HUES64 (cell line): ENCODE results near the gene RNGTT. TPM values are rescaled to one million over a fixed set of nuclear protein-coding genes. Genes with fewer than 3 reads are reported as not detected.

Experiments
- H3K27ac ChIP-seq: 2 replicates; pipeline ENCODE4 v1.7.0; 2013; ENCODE audit warnings: low read depth, low read length, inconsistent platforms
- H3K27me3 ChIP-seq: 2 replicates; pipeline ENCODE4 v1.6.1; 2013; ENCODE audit warnings: mild to moderate bottlenecking, low read length; ENCODE audit not compliant: insufficient read depth
- H3K36me3 ChIP-seq: 2 replicates; pipeline ENCODE4 v1.6.1; 2013; ENCODE audit warnings: mild to moderate bottlenecking, low read length; ENCODE audit not compliant: insufficient read depth
- H3K4me1 ChIP-seq: 2 replicates; pipeline ENCODE4 v1.6.1; 2013; ENCODE audit warnings: mild to moderate bottlenecking, low read length, moderate library complexity; ENCODE audit not compliant: insufficient read depth
- H3K4me3 ChIP-seq: 2 replicates; pipeline ENCODE4 v1.5.1; 2013; ENCODE audit warnings: mild to moderate bottlenecking, low read length, moderate library complexity
- H3K9ac ChIP-seq: 2 replicates; pipeline ENCODE4 v1.6.1; 2013; ENCODE audit warnings: mild to moderate bottlenecking, low read depth, low read length
- H3K9me3 ChIP-seq: 2 replicates; pipeline ENCODE4 v1.6.1; 2013; ENCODE audit warnings: low read depth, low read length; ENCODE audit not compliant: insufficient read depth
- WGBS: fragments of 150-250, 120-280 bp; methylation state at CpG from one replicate; pipeline ENCODE4 v1.1.7; 2013; ENCODE audit warnings: missing lambda C conversion rate; 5-methylcytosine and 5-hydroxymethylcytosine counted together
- polyA plus RNA-seq, 2 experiments: library from polyadenylated mRNA; stranded (reverse); fragments of 50-300 nt; gene quantifications; one replicate each; pipeline ENCODE4 v1.2.3, GENCODE V29; 2013

Gene RNGTT
- 17.8 TPM for polyA plus RNA-seq (2013, experiment 1 of 2)
- polyA plus RNA-seq (2013, experiment 2 of 2), result 18.5 TPM

GRCh38 chr6:88963139-88964090 lies at the start of gene RNGTT:
Gene RNGTT, minus strand, starts transcription at chr6:88963618. Its CDS starts 209 bp downstream, at chr6:88963409.
- peak within 1 kb of the TSS; percentile 84 for H3K4me3 ChIP-seq
- no peaks in the 10 kb centered on the region for H3K4me1 ChIP-seq
- H3K36me3 ChIP-seq, result peaks cover 2% of the 10 kb centered on the region; the same call in 1 of the 2 replicates
- peak within 1 kb of the TSS; percentile 69; the same call in 1 of the 2 replicates for H3K27ac ChIP-seq
- under 1% methylated on average over 74 of the region's 74 CpGs for WGBS
- H3K9ac ChIP-seq, result peak within 1 kb of the TSS; percentile 79
- peaks cover 15% of the 10 kb centered on the region for H3K9me3 ChIP-seq
- 0 out of 2 replicates have a peak, but pooled peaks cover 3% of the 10 kb centered on the region for H3K27me3 ChIP-seq

- no peaks in the 10 kb centered on the region for H3K36me3 ChIP-seq
- no peaks in the 10 kb centered on the region for H3K27me3 ChIP-seq
- 86% methylated on average over 2 of the region's 2 CpGs for WGBS
- H3K4me3 ChIP-seq, result no peak overlapping the region
- H3K4me1 ChIP-seq, result peaks cover 11% of the 10 kb centered on the region
- no peak overlapping the region for H3K9ac ChIP-seq
- H3K9me3 ChIP-seq, result no peaks in the 10 kb centered on the region
- no peak overlapping the region for H3K27ac ChIP-seq
These were observed 48.0 kb upstream of the RNGTT start for GRCh38 chr6:89011436-89011835.

- Histone ChIP-seq H3K4me1 (peaks cover 11% of the 10 kb centered on the region), H3K4me3 (no peak overlapping the region), H3K9me3 (no peaks in the 10 kb centered on the region), H3K27me3 (no peaks in the 10 kb centered on the region), H3K9ac (no peak overlapping the region), H3K27ac (no peak overlapping the region), H3K36me3 (no peaks in the 10 kb centered on the region)
- 92% methylated on average over 1 of the region's 2 CpGs for WGBS
These were observed 47.4 kb upstream of the RNGTT start for GRCh38 chr6:89010825-89011224.

GRCh38 chr6:89009624-89010059 lies 46.2 kb upstream of the RNGTT start:
- Histone ChIP-seq H3K27ac (no peak overlapping the region), H3K4me3 (no peak overlapping the region), H3K36me3 (no peaks in the 10 kb centered on the region), H3K4me1 (peaks cover 11% of the 10 kb centered on the region), H3K27me3 (no peaks in the 10 kb centered on the region), H3K9me3 (no peaks in the 10 kb centered on the region), H3K9ac (no peak overlapping the region)
- 91% methylated on average over 5 of the region's 5 CpGs for WGBS

GRCh38 chr6:89008815-89009374 lies 45.5 kb upstream of the RNGTT start:
- Histone ChIP-seq H3K9ac (no peak overlapping the region), H3K4me3 (no peak overlapping the region), H3K27ac (no peak overlapping the region), H3K9me3 (no peaks in the 10 kb centered on the region), H3K4me1 (peaks cover 11% of the 10 kb centered on the region), H3K27me3 (no peaks in the 10 kb centered on the region), H3K36me3 (no peaks in the 10 kb centered on the region)
- 87% methylated on average over 5 of the region's 5 CpGs for WGBS

- Histone ChIP-seq H3K9ac (no peak overlapping the region), H3K4me1 (peaks cover 11% of the 10 kb centered on the region), H3K4me3 (no peak overlapping the region), H3K36me3 (no peaks in the 10 kb centered on the region), H3K27me3 (no peaks in the 10 kb centered on the region), H3K27ac (peak overlapping the region; percentile 11; the same call in 1 of the 2 replicates), H3K9me3 (no peaks in the 10 kb centered on the region)
- 77% methylated on average over 8 of the region's 8 CpGs for WGBS
These were observed 44.8 kb upstream of the RNGTT start for GRCh38 chr6:89008001-89008814.

- Histone ChIP-seq H3K27me3 (no peaks in the 10 kb centered on the region), H3K36me3 (no peaks in the 10 kb centered on the region), H3K4me3 (no peak overlapping the region), H3K9ac (no peak overlapping the region), H3K27ac (no peak overlapping the region; the same call in 1 of the 2 replicates), H3K4me1 (peaks cover 11% of the 10 kb centered on the region), H3K9me3 (no peaks in the 10 kb centered on the region)
- WGBS, result 67% methylated on average over 15 of the region's 15 CpGs
These were observed 44.0 kb upstream of the RNGTT start for GRCh38 chr6:89007209-89008000.

GRCh38 chr6:89002523-89002922 lies 39.1 kb upstream of the RNGTT start:
- Histone ChIP-seq H3K4me1 (no peaks in the 10 kb centered on the region; the same call in 1 of the 2 replicates), H3K27ac (no peak overlapping the region), H3K27me3 (no peaks in the 10 kb centered on the region), H3K36me3 (no peaks in the 10 kb centered on the region), H3K9ac (no peak overlapping the region), H3K4me3 (no peak overlapping the region), H3K9me3 (no peaks in the 10 kb centered on the region)
- 93% methylated on average over 4 of the region's 4 CpGs for WGBS

GRCh38 chr6:88997327-88997726 lies 33.9 kb upstream of the RNGTT start:
- no peak overlapping the region for H3K9ac ChIP-seq
- no peaks in the 10 kb centered on the region for H3K9me3 ChIP-seq
- H3K27ac ChIP-seq, result no peak overlapping the region
- H3K36me3 ChIP-seq, result no peaks in the 10 kb centered on the region
- H3K27me3 ChIP-seq, result no peaks in the 10 kb centered on the region
- no peak overlapping the region for H3K4me3 ChIP-seq
- no peaks in the 10 kb centered on the region for H3K4me1 ChIP-seq
- 95% methylated on average over 4 of the region's 4 CpGs for WGBS

GRCh38 chr6:88992741-88993552 lies 29.5 kb upstream of the RNGTT start:
- H3K9me3 ChIP-seq, result no peaks in the 10 kb centered on the region
- WGBS, result 100% methylated on average over 1 of the region's 1 CpG
- H3K36me3 ChIP-seq, result no peaks in the 10 kb centered on the region
- H3K27ac ChIP-seq, result no peak overlapping the region
- H3K4me1 ChIP-seq, result no peaks in the 10 kb centered on the region
- H3K27me3 ChIP-seq, result no peaks in the 10 kb centered on the region
- no peak overlapping the region for H3K9ac ChIP-seq
- H3K4me3 ChIP-seq, result no peak overlapping the region
